AG10803 (cell line): ENCODE results near the gene TCAIM.
"Not testable (repeated sequence)": the region's sequence is repeated elsewhere in the genome, so short reads cannot be mapped to it uniquely, and the experiment has no call there.

Experiments used
- DNase-seq: peaks from one replicate; pipeline ENCODE4 v3.0.0; 2010; ENCODE audit warnings: low read depth
- H3K4me3 ChIP-seq: 2 replicates; pipeline ENCODE4 v1.5.1; 2011; ENCODE audit warnings: mild to moderate bottlenecking, low read length, control low read depth
- TF ChIP-seq, protein P1 (sequence below): conservative IDR thresholded peaks from 2 replicates; pipeline ENCODE4 v1.5.1; 2011; ENCODE audit warnings: mild to moderate bottlenecking, low read length, control low read depth, inconsistent platforms

Gene TCAIM

DNA sequence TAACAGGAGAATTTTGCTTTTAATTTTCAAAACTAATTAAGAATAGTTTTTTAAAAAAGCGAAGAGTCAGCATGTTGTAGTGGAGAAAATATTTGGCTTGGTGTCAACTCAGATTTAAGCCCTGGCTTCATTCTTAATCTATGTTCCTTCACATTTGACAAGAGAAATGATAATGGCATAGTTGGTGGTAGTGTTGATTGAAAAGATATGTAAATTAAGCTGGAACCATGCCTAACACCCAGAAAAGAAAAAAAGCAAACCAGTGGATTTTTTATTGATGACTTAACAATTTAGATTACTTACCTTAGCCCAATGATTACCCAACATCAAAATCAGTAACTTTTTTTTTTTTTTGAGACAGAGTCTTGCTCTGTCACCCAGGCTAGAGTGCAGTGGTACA is 27.4 kb downstream of the TCAIM start:
- DNase-seq = no peak
- H3K4me3 ChIP-seq = no peak overlapping the region
- TF ChIP-seq, protein P1, sequence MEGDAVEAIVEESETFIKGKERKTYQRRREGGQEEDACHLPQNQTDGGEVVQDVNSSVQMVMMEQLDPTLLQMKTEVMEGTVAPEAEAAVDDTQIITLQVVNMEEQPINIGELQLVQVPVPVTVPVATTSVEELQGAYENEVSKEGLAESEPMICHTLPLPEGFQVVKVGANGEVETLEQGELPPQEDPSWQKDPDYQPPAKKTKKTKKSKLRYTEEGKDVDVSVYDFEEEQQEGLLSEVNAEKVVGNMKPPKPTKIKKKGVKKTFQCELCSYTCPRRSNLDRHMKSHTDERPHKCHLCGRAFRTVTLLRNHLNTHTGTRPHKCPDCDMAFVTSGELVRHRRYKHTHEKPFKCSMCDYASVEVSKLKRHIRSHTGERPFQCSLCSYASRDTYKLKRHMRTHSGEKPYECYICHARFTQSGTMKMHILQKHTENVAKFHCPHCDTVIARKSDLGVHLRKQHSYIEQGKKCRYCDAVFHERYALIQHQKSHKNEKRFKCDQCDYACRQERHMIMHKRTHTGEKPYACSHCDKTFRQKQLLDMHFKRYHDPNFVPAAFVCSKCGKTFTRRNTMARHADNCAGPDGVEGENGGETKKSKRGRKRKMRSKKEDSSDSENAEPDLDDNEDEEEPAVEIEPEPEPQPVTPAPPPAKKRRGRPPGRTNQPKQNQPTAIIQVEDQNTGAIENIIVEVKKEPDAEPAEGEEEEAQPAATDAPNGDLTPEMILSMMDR = no peak

DNA sequence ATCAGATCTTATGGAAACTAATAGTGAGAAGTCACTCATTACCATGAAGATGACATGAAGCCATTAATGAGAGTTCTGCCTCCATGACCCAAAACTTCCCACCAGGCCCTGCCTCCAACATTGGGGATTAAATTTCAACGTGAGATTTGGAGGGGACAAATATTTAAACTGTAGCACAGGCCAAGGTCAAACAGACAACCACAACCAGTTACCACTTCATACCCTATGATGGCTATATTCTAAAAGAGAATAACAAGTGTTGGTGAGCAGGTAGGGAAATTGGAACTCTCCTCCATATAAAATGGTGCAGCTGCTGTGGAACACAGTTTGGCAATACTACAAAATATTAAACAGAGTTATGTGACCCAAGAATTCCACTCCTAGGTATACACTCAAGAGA is 36.9 kb downstream of the TCAIM start:
- DNase-seq = no peak
- TF ChIP-seq, protein P1 = no peak
- no peak overlapping the region for H3K4me3 ChIP-seq

DNA sequence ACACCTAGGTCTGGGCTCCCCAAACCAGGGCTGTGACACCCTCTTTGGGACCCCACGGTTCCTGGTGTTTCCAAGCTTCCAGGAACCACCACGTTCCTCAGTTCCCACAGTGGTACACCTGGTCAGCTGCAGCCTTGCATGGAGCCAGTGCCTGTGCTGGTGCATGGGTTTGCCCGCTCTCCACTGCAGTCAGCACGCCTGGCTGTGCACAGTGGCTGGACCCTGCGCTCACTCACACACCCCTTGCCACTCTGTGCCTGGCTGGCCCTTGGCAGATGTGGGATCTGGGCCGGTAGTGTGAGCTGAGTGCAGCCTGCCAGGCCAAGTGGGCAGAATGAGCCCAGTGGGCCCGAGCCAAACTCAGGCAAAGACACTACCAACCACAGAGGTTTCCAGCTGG is 48.8 kb downstream of the TCAIM start:
- no peak overlapping the region for H3K4me3 ChIP-seq
- TF ChIP-seq, protein P1 = no peak
- no peak for DNase-seq

DNA sequence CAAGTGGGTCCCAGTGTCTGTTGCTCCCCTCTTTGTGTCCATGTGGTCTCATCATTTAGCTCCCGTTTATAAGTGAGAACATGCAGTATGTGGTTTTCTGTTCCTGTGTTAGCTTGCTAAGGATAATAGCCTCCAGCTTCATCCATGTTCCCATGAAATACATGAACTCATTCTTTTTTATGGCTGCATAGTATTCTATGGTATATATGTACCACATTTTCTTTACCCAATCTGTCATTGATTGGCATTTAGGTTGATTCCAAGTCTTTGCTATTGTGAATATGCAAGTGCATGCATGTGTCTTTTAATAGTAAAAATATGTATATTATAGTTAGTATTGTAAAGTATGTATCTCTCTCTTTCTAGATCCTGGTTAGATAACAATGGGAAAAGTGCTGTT is 53.9 kb downstream of the TCAIM start:
- H3K4me3 ChIP-seq = no peak overlapping the region
- no peak for DNase-seq
- TF ChIP-seq, protein P1 = no peak

GRCh38 chr3:44395714-44396113 is 57.1 kb downstream of the TCAIM start:
- no peak for DNase-seq
- H3K4me3 ChIP-seq = no peak overlapping the region
- TF ChIP-seq, protein P1 = no peak

DNA sequence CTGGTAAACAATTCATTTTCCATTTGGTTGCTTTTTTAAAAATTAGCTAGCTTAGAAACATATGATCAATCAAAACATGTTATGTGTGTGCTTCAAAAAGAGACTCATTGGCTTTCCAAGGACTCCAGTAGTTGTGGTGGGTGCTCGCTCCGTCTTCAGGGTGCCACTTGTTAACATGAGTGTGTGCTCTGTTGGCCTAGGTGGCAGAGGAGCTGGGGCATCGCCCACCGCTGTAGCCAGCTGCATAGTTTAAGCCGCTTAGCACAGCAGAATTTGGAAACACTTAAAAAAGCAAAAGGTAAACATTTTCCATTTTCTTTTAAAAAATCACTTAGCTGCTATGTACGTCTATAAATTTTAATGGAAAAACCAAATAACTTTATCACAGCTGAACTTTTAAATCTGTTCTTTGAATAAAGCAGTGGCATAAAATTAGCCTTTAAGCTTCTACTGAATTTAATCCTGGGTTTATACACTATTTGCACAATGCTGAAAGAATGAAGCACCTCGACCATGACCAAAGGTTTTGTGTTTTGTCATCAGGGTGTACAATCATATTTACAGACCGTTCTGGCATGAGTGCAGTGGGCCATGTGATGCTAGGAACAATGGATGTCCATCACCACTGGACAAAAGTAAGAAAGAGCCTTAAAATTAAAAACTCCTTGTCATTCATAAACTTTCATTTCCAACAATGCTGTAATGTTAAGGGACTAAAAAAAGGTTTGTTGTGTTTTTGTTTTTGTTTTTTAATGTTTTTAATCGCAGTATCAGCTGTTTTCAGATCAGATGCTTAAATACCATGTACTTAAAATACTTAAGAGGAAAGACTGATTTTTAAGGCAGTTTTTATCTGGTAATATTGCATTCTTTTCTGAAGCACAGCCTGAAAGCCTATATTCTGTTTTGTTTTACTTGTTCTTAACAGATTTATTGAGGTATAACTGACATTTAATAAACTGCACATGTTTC is 57.9 kb downstream of the TCAIM start:
- no peak overlapping the region for H3K4me3 ChIP-seq
- TF ChIP-seq, protein P1 = no peak
- no peak for DNase-seq

- DNase-seq, H3K4me3 ChIP-seq: not testable (repeated sequence)
Measured at GRCh38 chr3:44398271-44398670, 59.7 kb downstream of the TCAIM start.
